OCI-LY3 (cell line): ENCODE measurements around the gene GPRIN2.
"Not testable (repeated sequence)": the region's sequence is repeated elsewhere in the genome, so short reads cannot be mapped to it uniquely, and the experiment has no call there.

Experiments used
- H2AFZ ChIP-seq: fragments of 200-600, 300-600 bp; shearing (Covaris generic); 2 replicates; pipeline ENCODE4 v1.6.0; 2014; ENCODE audit warnings: antibody characterized with exemption, low read depth, low read length
- H3K27ac ChIP-seq: fragments of 200-600, 300-600 bp; sonication (generic); 2 replicates; pipeline ENCODE4 v1.5.1; 2014; ENCODE audit warnings: mild to moderate bottlenecking, low read length, moderate library complexity, mixed read lengths
- H3K27me3 ChIP-seq: fragments of 200-600, 300-600 bp; sonication (generic); 2 replicates; pipeline ENCODE4 v1.6.1; 2014; ENCODE audit warnings: low read depth, low read length, mixed read lengths
- H3K36me3 ChIP-seq: fragments of 200-600, 300-600 bp; sonication (generic); replicated peaks from 2 replicates; pipeline ENCODE3; 2014; ENCODE audit warnings: low read depth, low read length, mixed read lengths
- H3K4me1 ChIP-seq: fragments of 300-600, 200-600 bp; sonication (generic); 2 replicates; pipeline ENCODE4 v1.6.1; 2014; ENCODE audit warnings: low read length, mixed read lengths
- H3K4me2 ChIP-seq: fragments of 200-600, 300-600 bp; sonication (generic); 2 replicates; pipeline ENCODE4 v1.6.1; 2014; ENCODE audit warnings: low read length, mixed read lengths
- H3K4me3 ChIP-seq: fragments of 300-600, 200-600 bp; sonication (generic); 2 replicates; pipeline ENCODE4 v1.5.1; 2014; ENCODE audit warnings: antibody characterized with exemption, mild to moderate bottlenecking, low read length, moderate library complexity
- H3K79me2 ChIP-seq: fragments of 300-600, 200-600 bp; shearing (Covaris generic); 2 replicates; pipeline ENCODE4 v1.6.1; 2014; ENCODE audit warnings: mild to moderate bottlenecking, low read length, mixed read lengths
- H3K9ac ChIP-seq: fragments of 300-600, 200-600 bp; shearing (Covaris generic); 2 replicates; pipeline ENCODE4 v1.6.0; 2014; ENCODE audit warnings: mild to moderate bottlenecking, low read length, moderate library complexity
- H3K9me3 ChIP-seq: fragments of 200-600, 300-600 bp; shearing (Covaris generic); 2 replicates; pipeline ENCODE4 v1.6.1; 2014; ENCODE audit warnings: low read length, mixed read lengths; ENCODE audit not compliant: insufficient read depth
- H4K20me1 ChIP-seq: fragments of 200-600, 300-600 bp; sonication (generic); 2 replicates; pipeline ENCODE4 v1.6.1; 2016; ENCODE audit warnings: low read length, mixed read lengths; ENCODE audit not compliant: insufficient read depth
- CTCF ChIP-seq: fragments of 200-600, 300-600 bp; sonication (generic); IDR thresholded peaks from 2 replicates; pipeline ENCODE4 v1.5.1; 2014; ENCODE audit warnings: antibody characterized with exemption, low read length, low read depth
- EZH2phosphoT487 ChIP-seq: fragments of 200-600 bp; shearing (Covaris generic); IDR thresholded peaks from 2 replicates; pipeline ENCODE4 v1.6.1; 2018; ENCODE audit warnings: antibody characterized with exemption, mixed run types, low read depth

The GPRIN2 gene

GRCh38 chr10:46556515-46557318 is at the start of gene GPRIN2:
GPRIN2 (minus strand) TSS chr10:46556658; CDS start chr10:46550736, 5,922 bp downstream.
- no peak for TF ChIP-seq CTCF
- no peak for TF ChIP-seq EZH2phosphoT487
- peaks cover 11% of the 10 kb centered on the region for H3K27me3 ChIP-seq
- H2AFZ ChIP-seq, result no peak within 1 kb of the TSS
- no peaks in the 10 kb centered on the region for H3K79me2 ChIP-seq
- H3K27ac ChIP-seq, result no peak within 1 kb of the TSS
- H3K4me2 ChIP-seq, result no peak within 1 kb of the TSS
- H3K4me3 ChIP-seq, result no peak within 1 kb of the TSS
- H3K36me3 ChIP-seq, result no peaks in the 10 kb centered on the region
- H3K9ac ChIP-seq, result no peak within 1 kb of the TSS
- H4K20me1 ChIP-seq, result no peaks in the 10 kb centered on the region
- no peaks in the 10 kb centered on the region for H3K9me3 ChIP-seq
- no peaks in the 10 kb centered on the region for H3K4me1 ChIP-seq

GRCh38 chr10:46600516-46600915 is 44.1 kb upstream of the GPRIN2 start:
- H4K20me1 ChIP-seq, H3K9me3 ChIP-seq, H3K79me2 ChIP-seq, H2AFZ ChIP-seq, H3K27me3 ChIP-seq, H3K4me3 ChIP-seq, H3K4me1 ChIP-seq, H3K4me2 ChIP-seq, H3K9ac ChIP-seq, H3K36me3 ChIP-seq, H3K27ac ChIP-seq: not testable (repeated sequence)

GRCh38 chr10:46597616-46598246 is 41.3 kb upstream of the GPRIN2 start:
- not testable (repeated sequence) for H3K9ac ChIP-seq, H3K9me3 ChIP-seq, H3K36me3 ChIP-seq, H3K79me2 ChIP-seq, H3K27me3 ChIP-seq, H4K20me1 ChIP-seq, H3K4me1 ChIP-seq, H3K27ac ChIP-seq, H2AFZ ChIP-seq
- peak overlapping the region; percentile 43; the same call in 1 of the 2 replicates for H3K4me3 ChIP-seq
- 0 out of 2 replicates have a peak overlapping the region, but pooled peaks have one; percentile 12 for H3K4me2 ChIP-seq

- not testable (repeated sequence) for H3K27me3 ChIP-seq, H3K9ac ChIP-seq, H3K9me3 ChIP-seq, H2AFZ ChIP-seq, H3K79me2 ChIP-seq, H3K36me3 ChIP-seq, H4K20me1 ChIP-seq, H3K4me1 ChIP-seq, H3K27ac ChIP-seq, H3K4me3 ChIP-seq, H3K4me2 ChIP-seq
Observed at GRCh38 chr10:46596570-46596969, 40.1 kb upstream of the GPRIN2 start.

GRCh38 chr10:46594453-46595063 is 38.1 kb upstream of the GPRIN2 start:
- not testable (repeated sequence) for H3K4me1 ChIP-seq, H3K9me3 ChIP-seq, H4K20me1 ChIP-seq, H3K9ac ChIP-seq, H3K27ac ChIP-seq, H3K4me2 ChIP-seq, H3K27me3 ChIP-seq, H3K4me3 ChIP-seq, H3K36me3 ChIP-seq, H3K79me2 ChIP-seq, H2AFZ ChIP-seq

GRCh38 chr10:46593307-46593706 is 36.8 kb upstream of the GPRIN2 start:
- H3K4me3 ChIP-seq, H3K79me2 ChIP-seq, H3K4me2 ChIP-seq, H4K20me1 ChIP-seq, H3K9ac ChIP-seq, H3K9me3 ChIP-seq, H2AFZ ChIP-seq, H3K36me3 ChIP-seq, H3K4me1 ChIP-seq, H3K27ac ChIP-seq, H3K27me3 ChIP-seq: not testable (repeated sequence)

- H4K20me1 ChIP-seq, H3K4me1 ChIP-seq, H3K4me2 ChIP-seq, H3K9ac ChIP-seq, H3K27ac ChIP-seq, H3K79me2 ChIP-seq, H3K4me3 ChIP-seq, H3K27me3 ChIP-seq, H3K9me3 ChIP-seq, H3K36me3 ChIP-seq, H2AFZ ChIP-seq: not testable (repeated sequence)
Observed at GRCh38 chr10:46591053-46591452, 34.6 kb upstream of the GPRIN2 start.

- H2AFZ ChIP-seq, H3K9ac ChIP-seq, H3K4me2 ChIP-seq, H3K9me3 ChIP-seq, H3K4me3 ChIP-seq, H3K36me3 ChIP-seq, H3K27ac ChIP-seq, H4K20me1 ChIP-seq, H3K4me1 ChIP-seq, H3K79me2 ChIP-seq, H3K27me3 ChIP-seq: not testable (repeated sequence)
Observed at GRCh38 chr10:46589589-46589988, 33.1 kb upstream of the GPRIN2 start.
